ENCODE data around the gene GPC4. TPM values are rescaled to one million over a fixed set of nuclear protein-coding genes. Genes with fewer than 3 reads are reported as not detected.
"Not testable (repeated sequence)": the region's sequence is repeated elsewhere in the genome, so short reads cannot be mapped to it uniquely, and the experiment has no call there.

GPC4 gene
- total RNA-seq, 4 donors from 2014 or later, result 5.9 to 20.2 (median 8.8) TPM

DNA sequence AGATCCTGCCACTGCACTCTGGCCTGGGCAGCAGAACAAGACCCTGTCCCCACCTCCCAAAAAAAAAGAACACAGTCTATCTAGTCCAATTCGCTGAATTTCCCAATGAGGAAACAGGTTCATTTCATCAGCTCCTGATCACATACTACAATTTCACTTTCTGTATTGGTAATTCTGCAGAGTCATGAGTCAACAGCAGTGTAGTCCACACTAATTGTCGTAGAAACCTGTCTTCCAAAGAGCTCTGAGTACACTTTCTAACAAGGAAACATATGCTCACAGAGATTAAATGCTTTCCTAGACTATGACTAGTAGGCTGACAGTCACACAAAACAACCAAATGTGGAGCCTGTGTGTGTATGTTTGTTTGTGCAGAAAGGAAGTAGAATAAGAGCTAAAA, 91.9 kb downstream of the GPC4 start:
- H3K9me3 ChIP-seq, result no peaks in the 10 kb centered on the region
- intact Hi-C loops (cut with DNase I; ENCODE audit: low total_unique reads), result loop anchor here (10.0 kb wide), 1 partner anchor 111 kb away; no protein-coding TSS in a partner anchor
- no peaks in the 10 kb centered on the region for H3K4me1 ChIP-seq
- DNase-seq, result no peak
- TF ChIP-seq POLR2A (IDR thresholded peaks at IDR 0.05), result no peak
- TF ChIP-seq, protein P1, sequence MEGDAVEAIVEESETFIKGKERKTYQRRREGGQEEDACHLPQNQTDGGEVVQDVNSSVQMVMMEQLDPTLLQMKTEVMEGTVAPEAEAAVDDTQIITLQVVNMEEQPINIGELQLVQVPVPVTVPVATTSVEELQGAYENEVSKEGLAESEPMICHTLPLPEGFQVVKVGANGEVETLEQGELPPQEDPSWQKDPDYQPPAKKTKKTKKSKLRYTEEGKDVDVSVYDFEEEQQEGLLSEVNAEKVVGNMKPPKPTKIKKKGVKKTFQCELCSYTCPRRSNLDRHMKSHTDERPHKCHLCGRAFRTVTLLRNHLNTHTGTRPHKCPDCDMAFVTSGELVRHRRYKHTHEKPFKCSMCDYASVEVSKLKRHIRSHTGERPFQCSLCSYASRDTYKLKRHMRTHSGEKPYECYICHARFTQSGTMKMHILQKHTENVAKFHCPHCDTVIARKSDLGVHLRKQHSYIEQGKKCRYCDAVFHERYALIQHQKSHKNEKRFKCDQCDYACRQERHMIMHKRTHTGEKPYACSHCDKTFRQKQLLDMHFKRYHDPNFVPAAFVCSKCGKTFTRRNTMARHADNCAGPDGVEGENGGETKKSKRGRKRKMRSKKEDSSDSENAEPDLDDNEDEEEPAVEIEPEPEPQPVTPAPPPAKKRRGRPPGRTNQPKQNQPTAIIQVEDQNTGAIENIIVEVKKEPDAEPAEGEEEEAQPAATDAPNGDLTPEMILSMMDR (IDR thresholded peaks at IDR 0.05), result no peak
- H3K27me3 ChIP-seq, result no peaks in the 10 kb centered on the region
- no peaks in the 10 kb centered on the region for H3K36me3 ChIP-seq
- no peak overlapping the region for H3K27ac ChIP-seq
- no peak overlapping the region for H3K4me3 ChIP-seq

DNA sequence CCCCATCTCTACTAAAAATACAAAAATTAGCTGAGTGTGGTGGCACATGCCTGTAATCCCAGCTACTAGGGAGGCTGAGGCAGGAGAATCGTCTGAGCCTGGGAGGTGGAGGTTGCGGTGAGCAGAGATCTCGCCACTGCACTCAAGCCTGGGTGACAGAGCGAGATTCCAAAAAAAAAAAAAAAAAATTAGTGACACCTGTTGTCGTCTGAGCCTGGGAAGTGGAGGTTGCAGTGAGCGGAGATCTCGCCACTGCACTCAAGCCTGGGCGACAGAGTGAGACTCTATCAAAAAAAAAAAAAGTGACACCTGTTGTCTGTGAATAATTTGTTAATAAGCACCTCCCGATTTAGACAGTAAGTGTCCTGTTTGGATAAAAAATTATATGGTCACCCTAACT, 93.0 kb downstream of the GPC4 start:
- intact Hi-C loops (cut with DNase I; ENCODE audit: low total_unique reads), result loop anchor here (10.0 kb wide), 1 partner anchor 113 kb away; no protein-coding TSS in a partner anchor
- not testable (repeated sequence) for H3K9me3 ChIP-seq, H3K4me1 ChIP-seq, DNase-seq, H3K27me3 ChIP-seq, H3K4me3 ChIP-seq, H3K27ac ChIP-seq, H3K36me3 ChIP-seq

DNA sequence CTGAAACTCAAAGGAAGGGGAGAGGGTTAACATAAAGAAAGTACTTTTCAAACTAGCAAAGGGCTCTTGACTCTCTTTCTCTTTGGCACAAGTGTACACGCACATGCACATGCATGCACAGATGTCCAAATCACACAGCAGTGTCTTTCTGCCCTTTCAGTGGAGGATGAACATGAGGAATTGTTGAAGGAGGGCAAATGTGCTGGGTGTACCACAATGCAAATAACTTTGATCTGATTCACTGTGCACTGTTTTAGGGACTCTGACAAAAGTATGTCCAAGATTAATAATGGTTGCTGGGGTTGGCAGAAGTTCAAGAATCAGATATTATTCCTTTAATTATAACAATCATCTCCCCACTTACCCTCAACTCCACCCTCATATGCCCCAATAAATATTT, 93.8 kb downstream of the GPC4 start:
- H3K27ac ChIP-seq, result no peak overlapping the region
- intact Hi-C loops (cut with DNase I; ENCODE audit: low total_unique reads), result loop anchor here (10.0 kb wide), 1 partner anchor 113 kb away; no protein-coding TSS in a partner anchor
- no peaks in the 10 kb centered on the region for H3K9me3 ChIP-seq
- H3K4me1 ChIP-seq, result no peaks in the 10 kb centered on the region
- H3K27me3 ChIP-seq, result peaks cover 0 to under 1% of the 10 kb centered on the region in 2 donors
- no peak for DNase-seq
- no peaks in the 10 kb centered on the region for H3K36me3 ChIP-seq
- H3K4me3 ChIP-seq, result no peak overlapping the region
- TF ChIP-seq, protein P1 (IDR thresholded peaks at IDR 0.05), result no peak
- TF ChIP-seq POLR2A (IDR thresholded peaks at IDR 0.05), result no peak

DNA sequence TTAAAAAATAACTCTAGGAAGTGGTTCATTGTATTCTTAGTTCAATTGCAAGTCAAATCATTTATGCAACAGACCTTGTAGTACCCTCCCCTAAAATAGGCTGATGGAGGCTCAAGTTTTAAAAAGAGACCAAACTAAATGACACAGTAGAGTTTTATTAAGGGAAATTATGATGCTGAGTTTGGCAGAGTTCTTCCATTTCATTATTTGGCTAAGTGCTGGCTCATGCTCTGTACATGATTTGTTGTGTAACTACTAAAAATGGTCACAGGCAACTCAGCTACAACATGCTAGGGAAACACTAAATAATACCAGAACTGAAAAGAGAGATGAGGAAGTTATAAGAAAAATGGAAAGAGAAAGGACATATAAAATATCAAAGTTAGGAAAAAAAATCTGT, 101.0 kb downstream of the GPC4 start:
- Histone ChIP-seq H3K4me1 (no peaks in the 10 kb centered on the region), H3K9me3 (no peaks in the 10 kb centered on the region), H3K27me3 (peaks cover 0 to 8% of the 10 kb centered on the region in 2 donors), H3K36me3 (no peaks in the 10 kb centered on the region), H3K27ac (no peak overlapping the region), H3K4me3 (no peak overlapping the region)
- no peak for DNase-seq
- TF ChIP-seq, protein P1 (IDR thresholded peaks at IDR 0.05), result no peak
- no peak for TF ChIP-seq POLR2A (IDR thresholded peaks at IDR 0.05)
- intact Hi-C loops (cut with DNase I; ENCODE audit: low total_unique reads), result no loop called here

DNA sequence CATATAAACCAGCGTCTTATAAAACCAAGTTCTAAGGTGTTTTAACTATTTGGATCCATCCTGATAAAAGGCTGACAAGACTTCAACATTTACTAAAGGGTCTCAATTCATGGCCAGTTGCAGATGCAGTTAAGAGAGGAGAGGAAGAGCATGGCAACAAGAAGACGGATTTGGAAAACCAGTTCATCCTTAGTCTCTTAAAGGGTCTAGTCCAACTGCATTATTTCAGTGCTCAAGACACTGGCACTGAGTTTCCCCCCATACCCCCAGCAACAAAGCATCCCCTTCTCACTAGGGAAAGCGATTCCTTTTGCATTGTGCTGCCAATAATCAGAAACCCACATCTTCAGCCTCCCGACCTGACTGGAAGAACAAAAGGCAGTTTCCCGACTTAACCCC, 106.8 kb downstream of the GPC4 start:
- no peak for DNase-seq
- Histone ChIP-seq H3K27ac (no peak overlapping the region), H3K4me3 (no peak overlapping the region), H3K36me3 (no peaks in the 10 kb centered on the region), H3K27me3 (no peaks in the 10 kb centered on the region), H3K4me1 (no peaks in the 10 kb centered on the region), H3K9me3 (no peaks in the 10 kb centered on the region)
- intact Hi-C loops (cut with DNase I; ENCODE audit: low total_unique reads), result no loop called here
- TF ChIP-seq, protein P1 (IDR thresholded peaks at IDR 0.05), result no peak
- no peak for TF ChIP-seq POLR2A (IDR thresholded peaks at IDR 0.05)
